ENCODE data around the gene PRM3. TPM values are rescaled to one million over a fixed set of nuclear protein-coding genes. Genes with fewer than 3 reads are reported as not detected.

The PRM3 gene
- total RNA-seq, 1 experiment from 2014 or later: not detected

- intact Hi-C loops (cut with micrococcal nuclease; ENCODE audit: unreplicated experiment): no loop called here
- TF ChIP-seq CTCF (IDR thresholded peaks at IDR 0.05; ENCODE audit: insufficient read depth in 1 of 2, low read depth in 1 of 2, low read length in 1 of 2, severe bottlenecking in 1 of 2, unreplicated experiment in 1 of 2): no peak
- ChIA-PET CTCF (interaction anchor here (1.0 kb wide), 1 partner anchor 15 kb away, joined by 3 read pairs; no protein-coding TSS in a partner anchor), POLR2A (no interaction called here)
- BruUV-seq (replicated peaks): no TSS peak
- Histone ChIP-seq H3K4me3 (ENCODE audit: low read depth, low read length) (no peak overlapping the region), H3K36me3 (ENCODE audit: control insufficient read depth, insufficient read depth, low read length) (no peaks in the 10 kb centered on the region), H3K9me3 (no peaks in the 10 kb centered on the region), H3K4me1 (no peaks in the 10 kb centered on the region), H3K27me3 (replicated peaks; ENCODE audit: control insufficient read depth, insufficient read depth, low read length) (no peaks in the 10 kb centered on the region)
- no peaks in the 10 kb centered on the region for H3K27me3 Mint-ChIP-seq (ENCODE audit: insufficient read depth, unreplicated experiment)
- no peaks in the 10 kb centered on the region for H3K36me3 Mint-ChIP-seq (ENCODE audit: insufficient read depth, unreplicated experiment)
- no peaks in the 10 kb centered on the region for H3K4me1 Mint-ChIP-seq (ENCODE audit: low read depth, unreplicated experiment)
- no peak overlapping the region for H3K4me3 Mint-ChIP-seq (ENCODE audit: unreplicated experiment)
- no peaks in the 10 kb centered on the region for H3K9me3 Mint-ChIP-seq (ENCODE audit: unreplicated experiment)
- no peak for DNase-seq
- no peak overlapping the region for H3K27ac Mint-ChIP-seq (ENCODE audit: unreplicated experiment)
Observed at GRCh38 chr16:11271610-11272009, 1.8 kb downstream of the PRM3 start.

GRCh38 chr16:11270602-11271162 is 2.7 kb downstream of the PRM3 start:
- Mint-ChIP-seq H3K36me3 (ENCODE audit: insufficient read depth, unreplicated experiment) (no peaks in the 10 kb centered on the region), H3K9me3 (ENCODE audit: unreplicated experiment) (no peaks in the 10 kb centered on the region), H3K27ac (ENCODE audit: unreplicated experiment) (peak overlapping the region; percentile 17), H3K4me3 (ENCODE audit: unreplicated experiment) (no peak overlapping the region), H3K27me3 (ENCODE audit: insufficient read depth, unreplicated experiment) (no peaks in the 10 kb centered on the region), H3K4me1 (ENCODE audit: low read depth, unreplicated experiment) (no peaks in the 10 kb centered on the region)
- Histone ChIP-seq H3K4me3 (ENCODE audit: low read depth, low read length) (no peak overlapping the region), H3K27me3 (replicated peaks; ENCODE audit: control insufficient read depth, insufficient read depth, low read length) (no peaks in the 10 kb centered on the region), H3K36me3 (ENCODE audit: control insufficient read depth, insufficient read depth, low read length) (no peaks in the 10 kb centered on the region), H3K9me3 (no peaks in the 10 kb centered on the region), H3K4me1 (no peaks in the 10 kb centered on the region)
- no peak for TF ChIP-seq CTCF (IDR thresholded peaks at IDR 0.05; ENCODE audit: insufficient read depth in 1 of 2, low read depth in 1 of 2, low read length in 1 of 2, severe bottlenecking in 1 of 2, unreplicated experiment in 1 of 2)
- no TSS peak for BruUV-seq (replicated peaks)
- intact Hi-C loops (cut with micrococcal nuclease; ENCODE audit: unreplicated experiment): no loop called here
- CTCF ChIA-PET: interaction anchor here (1.0 kb wide), 1 partner anchor 14 kb away, joined by 3 read pairs; no protein-coding TSS in a partner anchor
- no peak for DNase-seq
- POLR2A ChIA-PET: no interaction called here

DNA sequence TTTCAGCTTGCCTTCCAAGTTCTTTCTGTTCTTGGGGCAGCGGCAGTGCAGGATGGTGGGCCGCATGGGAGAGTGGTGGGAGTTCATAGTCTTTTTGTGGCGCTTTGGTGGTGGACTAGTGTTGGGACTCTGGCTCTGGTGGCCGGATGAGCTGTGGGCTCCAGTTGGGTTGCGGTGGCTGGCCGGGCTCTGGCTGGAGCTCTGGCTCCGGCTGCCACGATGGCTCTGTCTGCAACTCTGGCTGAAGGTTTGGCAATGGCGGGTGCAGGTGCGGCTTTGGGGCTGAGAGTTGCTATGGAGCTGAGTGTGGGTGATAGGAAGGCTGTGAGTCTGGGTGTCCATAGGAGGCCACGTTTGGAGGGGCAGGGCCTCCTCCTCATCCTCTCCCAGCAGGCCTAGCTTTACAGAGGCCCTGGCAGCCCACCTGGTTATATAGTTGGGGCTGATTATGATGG is 4.5 kb downstream of the PRM3 start, which contains the start of gene TNP2:
TSS of gene TNP2 (minus strand) at position 405 of the 455 bp plus-strand sequence. CDS start at position 342, 63 bp downstream.
- Mint-ChIP-seq H3K27ac (ENCODE audit: unreplicated experiment) (no peak within 1 kb of the TSS), H3K4me3 (ENCODE audit: unreplicated experiment) (no peak within 1 kb of the TSS), H3K9me3 (ENCODE audit: unreplicated experiment) (no peaks in the 10 kb centered on the region), H3K36me3 (ENCODE audit: insufficient read depth, unreplicated experiment) (no peaks in the 10 kb centered on the region), H3K27me3 (ENCODE audit: insufficient read depth, unreplicated experiment) (no peaks in the 10 kb centered on the region), H3K4me1 (ENCODE audit: low read depth, unreplicated experiment) (no peaks in the 10 kb centered on the region)
- no peak for TF ChIP-seq CTCF (IDR thresholded peaks at IDR 0.05; ENCODE audit: insufficient read depth in 1 of 2, low read depth in 1 of 2, low read length in 1 of 2, severe bottlenecking in 1 of 2, unreplicated experiment in 1 of 2)
- H3K36me3 ChIP-seq (ENCODE audit: control insufficient read depth, insufficient read depth, low read length): no peaks in the 10 kb centered on the region
- POLR2A ChIA-PET: interaction anchor here (0.6 to 0.9 kb wide), 2 partner anchors 9 kb away, joined by 3 read pairs; no protein-coding TSS in a partner anchor
- H3K4me3 ChIP-seq (ENCODE audit: low read depth, low read length): no peak within 1 kb of the TSS
- DNase-seq: no peak
- no peaks in the 10 kb centered on the region for H3K27me3 ChIP-seq (replicated peaks; ENCODE audit: control insufficient read depth, insufficient read depth, low read length)
- CTCF ChIA-PET: no interaction called here
- no peaks in the 10 kb centered on the region for H3K9me3 ChIP-seq
- intact Hi-C loops (cut with micrococcal nuclease; ENCODE audit: unreplicated experiment): no loop called here
- no TSS peak for BruUV-seq (replicated peaks)
- no peaks in the 10 kb centered on the region for H3K4me1 ChIP-seq
